HPDE6-E6E7 (cell line): ENCODE results near the gene LAD1.
A peak's percentile ranks its signal among the peaks of the same experiment; 100 is the strongest.

Source experiments
- DNase-seq: peaks from one replicate; pipeline ENCODE4 v3.0.0; 2011; ENCODE audit warnings: missing footprints; ENCODE audit errors: extremely low spot score

LAD1 gene

GRCh38 chr1:201363467-201363866 is 35.7 kb downstream of the LAD1 start:
- DNase-seq: no peak

- DNase-seq: no peak
Observed at GRCh38 chr1:201362906-201363305, 36.2 kb downstream of the LAD1 start.

GRCh38 chr1:201361652-201362504 is 37.2 kb downstream of the LAD1 start:
- peak; percentile 80 for DNase-seq

- no peak for DNase-seq
Observed at GRCh38 chr1:201360901-201361651, 38.0 kb downstream of the LAD1 start.

GRCh38 chr1:201360486-201360885 is 38.6 kb downstream of the LAD1 start:
- no peak for DNase-seq

GRCh38 chr1:201359873-201360210 is 39.3 kb downstream of the LAD1 start:
- no peak for DNase-seq

- no peak for DNase-seq
Observed at GRCh38 chr1:201359031-201359872, 39.9 kb downstream of the LAD1 start.

GRCh38 chr1:201358596-201358995 is 40.5 kb downstream of the LAD1 start:
- no peak for DNase-seq

DNA sequence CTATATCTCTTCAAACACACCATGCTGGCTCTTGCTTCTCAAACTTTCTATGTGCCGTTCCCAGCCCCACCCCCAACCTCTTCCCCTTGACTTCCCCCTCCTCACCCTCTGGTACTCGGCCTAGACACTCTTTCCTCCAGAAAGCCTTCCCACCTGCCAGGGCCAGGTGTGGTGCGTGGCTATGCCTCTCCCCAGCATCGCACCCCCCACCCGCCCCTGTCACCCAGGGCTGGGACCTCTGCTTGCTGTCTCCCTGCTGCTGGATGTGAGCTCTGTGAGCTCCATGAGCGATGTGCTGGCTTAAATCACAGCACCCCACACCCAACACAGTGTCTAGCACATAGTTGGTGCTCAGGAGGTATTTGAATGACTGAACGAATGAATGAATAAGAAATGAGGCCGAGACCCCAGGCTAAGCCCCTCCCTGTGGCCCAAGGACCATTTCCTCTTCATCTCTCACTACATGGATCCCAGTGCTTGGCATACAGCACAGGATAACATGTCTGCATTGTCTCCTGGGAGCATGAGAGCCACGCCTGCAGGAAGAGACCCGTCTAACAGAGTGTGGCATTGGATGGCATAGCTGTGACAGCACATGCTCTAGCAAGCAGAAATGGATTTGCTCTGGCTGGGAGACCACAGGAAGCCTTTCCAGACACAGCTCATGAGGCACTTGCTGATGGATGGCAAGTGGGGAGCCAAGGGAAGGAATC is 41.3 kb downstream of the LAD1 start:
- no peak for DNase-seq

- DNase-seq: no peak
Observed at GRCh38 chr1:201357211-201357610, 41.9 kb downstream of the LAD1 start.

- DNase-seq: no peak
Observed at GRCh38 chr1:201356701-201357100, 42.4 kb downstream of the LAD1 start.

DNA sequence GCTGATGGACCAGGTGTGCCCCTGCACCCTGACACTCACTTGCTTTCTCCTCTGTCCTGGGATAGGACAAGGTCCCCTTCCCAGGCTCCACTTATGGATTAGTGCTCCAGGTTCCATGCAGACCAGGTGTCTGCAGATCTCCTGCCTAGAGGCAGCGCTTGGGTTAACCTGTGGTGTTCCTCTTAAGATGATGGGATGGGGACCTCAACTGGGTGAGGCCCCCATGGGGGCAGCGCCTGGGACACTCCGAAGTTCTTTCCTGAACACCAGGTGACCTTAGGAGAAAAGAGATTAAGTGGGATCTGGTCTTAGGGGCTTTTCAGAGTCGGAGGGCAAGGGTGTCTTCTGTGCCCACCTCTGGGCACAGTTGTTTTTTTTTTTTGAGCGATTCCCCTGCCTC is 42.9 kb downstream of the LAD1 start:
- DNase-seq: no peak

DNA sequence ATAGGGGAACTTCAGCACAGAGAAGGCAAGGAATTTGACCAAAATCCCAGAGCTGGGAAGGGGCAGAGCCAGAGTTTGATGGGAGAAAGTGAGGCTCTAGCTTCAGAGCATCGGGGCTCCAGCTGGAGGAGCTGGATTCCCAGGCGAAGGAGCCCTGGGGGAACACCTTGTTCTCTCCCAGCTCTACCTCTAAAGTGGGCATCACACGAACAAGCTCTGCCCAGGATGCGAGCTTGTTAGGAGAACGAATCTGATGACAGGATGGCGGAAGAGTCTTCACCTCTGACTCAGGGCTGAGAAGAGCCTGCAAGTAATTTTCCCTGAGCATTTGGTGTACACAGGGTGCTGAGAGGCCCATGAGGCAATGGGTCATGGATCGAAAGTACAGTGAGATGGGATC is 43.7 kb downstream of the LAD1 start:
- no peak for DNase-seq

DNA sequence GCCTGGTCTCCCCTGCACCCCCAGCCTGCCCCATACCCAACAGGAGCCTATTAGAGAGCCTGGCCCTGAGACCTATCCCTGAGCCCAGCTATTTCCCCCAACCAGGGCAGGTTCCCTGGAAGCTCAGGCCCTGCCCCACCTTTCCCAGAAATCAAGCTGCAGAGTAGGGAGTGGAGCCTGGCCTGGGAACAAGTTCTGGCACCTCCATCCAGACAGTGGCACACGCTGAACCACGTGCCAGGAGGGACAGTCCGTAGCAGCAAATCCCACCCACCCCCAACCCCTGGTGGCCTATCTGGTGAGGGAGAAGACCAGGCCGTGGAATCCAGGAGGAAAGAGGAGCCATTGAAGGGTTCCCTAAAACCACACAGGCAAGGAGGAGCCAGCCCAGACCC is 44.2 kb downstream of the LAD1 start:
- DNase-seq: no peak

DNA sequence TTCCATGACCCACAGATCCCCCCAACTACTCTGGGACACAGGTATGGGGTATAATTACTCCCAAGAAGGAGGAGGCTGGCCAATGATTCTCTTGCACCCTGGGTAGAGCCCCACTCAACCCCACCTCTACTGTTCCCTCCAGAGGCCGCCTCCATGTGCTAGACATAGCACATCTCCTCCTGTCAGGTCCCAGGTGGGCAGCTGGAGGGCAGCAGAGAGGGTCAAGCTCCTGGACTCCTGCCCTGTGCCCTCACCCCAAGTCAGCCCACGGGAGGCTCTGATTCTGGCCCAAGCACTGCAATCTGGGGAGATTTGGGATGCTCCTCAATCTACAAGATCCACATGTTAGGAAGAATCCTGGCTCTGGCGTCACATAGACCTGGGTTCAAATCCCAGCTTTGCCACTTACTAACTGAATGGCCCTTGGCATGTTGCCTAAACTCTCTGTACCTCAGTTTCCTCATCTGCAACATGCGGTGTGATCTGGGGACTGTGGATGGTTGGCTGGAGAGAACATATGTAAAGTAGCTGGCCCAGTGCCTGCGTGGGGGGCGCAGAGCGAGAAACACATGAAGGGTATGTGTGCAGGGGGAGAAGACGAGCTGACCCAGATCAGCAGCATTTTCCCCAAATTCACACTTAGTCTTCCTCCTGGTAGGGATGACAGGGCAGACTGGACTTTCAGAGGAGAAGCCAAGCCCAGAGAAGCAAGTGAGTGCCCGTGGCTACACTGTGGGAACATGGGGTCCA is 44.8 kb downstream of the LAD1 start:
- DNase-seq: no peak

DNA sequence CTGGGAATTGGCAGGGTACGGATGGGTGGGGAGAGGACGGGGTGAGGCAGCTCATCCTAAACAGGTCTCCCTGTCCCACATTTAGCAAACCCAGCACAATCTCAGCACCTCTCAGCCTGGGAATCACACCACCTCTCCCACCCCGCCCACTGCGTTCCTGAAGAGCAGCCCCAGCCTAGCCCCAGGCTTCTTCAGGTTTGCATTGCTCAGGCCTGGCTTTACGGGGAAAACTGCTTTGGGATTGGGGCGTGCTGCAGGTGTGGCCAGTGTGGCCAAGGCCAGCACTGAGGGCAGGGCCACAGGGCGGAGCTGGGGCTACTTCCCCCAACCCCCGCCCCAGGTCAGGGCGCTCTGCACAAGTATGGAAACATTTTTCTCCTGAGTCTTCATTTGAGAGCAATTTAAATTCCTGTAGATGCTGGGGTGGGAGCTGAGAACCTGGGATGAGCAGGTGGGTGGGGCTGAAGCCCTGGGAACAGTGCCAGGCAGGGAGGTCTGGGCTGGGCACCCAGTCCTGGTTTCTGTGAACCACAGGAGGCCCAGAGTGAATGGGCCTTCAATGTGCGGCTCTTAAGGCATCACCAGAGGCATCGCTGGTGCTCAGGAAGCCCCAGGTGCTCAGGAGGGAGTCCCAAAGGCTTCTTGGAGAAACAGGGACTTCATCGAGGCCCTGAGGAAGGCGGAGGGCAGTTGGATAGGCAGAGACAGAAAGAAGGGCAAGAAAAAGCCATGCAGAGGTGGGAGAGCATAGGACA is 45.8 kb downstream of the LAD1 start:
- no peak for DNase-seq

DNA sequence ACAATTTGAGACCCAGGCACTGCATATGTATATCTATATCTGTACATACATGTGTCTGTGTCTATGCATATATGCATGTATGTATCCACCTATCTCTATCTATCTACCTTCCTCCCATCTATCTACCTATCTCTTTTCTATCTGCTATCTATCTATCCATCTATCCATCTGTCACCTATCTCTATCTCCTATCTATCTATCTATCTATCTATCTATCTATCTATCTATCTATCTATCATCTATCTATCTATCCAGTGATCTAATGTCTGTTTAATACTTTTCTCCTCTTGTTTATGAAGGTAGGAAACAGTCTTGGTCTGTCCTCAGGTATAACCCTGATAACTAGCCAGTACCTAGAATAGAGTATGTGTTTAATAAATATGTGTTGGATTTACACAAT is 47.5 kb downstream of the LAD1 start:
- no peak for DNase-seq

DNA sequence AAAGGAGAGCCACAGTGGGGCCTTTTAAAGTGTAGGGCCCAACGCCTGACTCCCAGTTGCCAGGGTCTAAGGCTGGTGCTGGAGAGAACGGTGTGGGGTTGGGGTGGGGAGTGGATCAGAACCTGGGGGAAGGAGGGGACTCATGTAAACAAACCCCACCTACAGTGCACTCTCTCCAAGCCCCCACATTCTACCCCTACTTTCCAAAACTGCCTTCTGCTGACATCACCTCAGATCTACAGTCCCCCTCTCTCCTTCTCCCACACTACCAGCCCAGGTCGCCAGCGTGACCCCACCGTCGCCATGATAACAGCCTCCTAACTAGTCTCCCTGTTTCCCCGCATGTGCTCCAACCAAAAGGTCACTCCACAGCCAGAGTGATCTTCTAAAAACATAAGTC is 48.2 kb downstream of the LAD1 start:
- DNase-seq: no peak

- DNase-seq: no peak
Observed at GRCh38 chr1:201350361-201350725, 48.8 kb downstream of the LAD1 start.

DNA sequence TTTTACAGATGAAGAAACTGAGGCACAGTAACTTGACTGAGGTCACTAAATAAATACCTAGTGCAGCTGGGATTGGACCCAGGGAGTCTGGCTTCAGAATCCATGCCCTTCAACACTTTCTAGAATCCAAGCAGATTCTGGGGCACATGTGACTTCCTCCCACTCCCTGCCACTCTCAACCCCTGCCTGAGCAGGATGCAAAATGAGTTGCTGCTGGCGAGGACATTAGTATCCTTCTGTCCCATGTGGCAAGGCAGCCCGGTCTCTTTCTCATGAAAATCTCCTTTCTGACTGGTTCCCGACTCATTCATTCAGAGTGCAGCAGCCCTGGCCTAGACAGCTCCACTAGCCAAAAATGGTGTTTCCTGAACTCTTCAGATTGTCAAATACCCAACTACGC is 50.0 kb downstream of the LAD1 start:
- DNase-seq: no peak
